Measurements from ENCODE around the gene FRMD5. TPM values are rescaled to one million over a fixed set of nuclear protein-coding genes. Genes with fewer than 3 reads are reported as not detected.

FRMD5 gene
- total RNA-seq, 2 experiments from 2014 or later, result 0.15 TPM; not detected in 1

DNA sequence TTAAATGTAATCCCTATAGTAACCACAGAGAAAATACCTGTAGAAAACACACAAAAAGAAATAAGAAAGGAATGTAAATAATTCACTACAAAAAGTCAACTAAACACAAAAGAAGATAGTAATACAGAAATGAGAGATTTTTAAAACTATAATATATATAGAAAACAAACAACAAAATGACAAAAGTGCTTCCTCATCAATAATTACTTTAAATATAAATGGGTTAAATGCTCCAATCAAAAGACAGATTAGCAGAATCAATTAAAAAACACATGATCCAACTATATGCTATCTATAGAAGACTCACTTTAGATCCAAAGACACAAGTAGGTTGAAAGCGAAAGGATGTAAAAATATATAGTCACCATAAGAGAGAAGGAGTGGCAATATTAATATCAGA, 45.8 kb downstream of the FRMD5 start:
- no peak overlapping the region for H3K27ac Mint-ChIP-seq
- H3K27me3 Mint-ChIP-seq, result peaks cover 36% of the 10 kb centered on the region
- H3K36me3 Mint-ChIP-seq (ENCODE audit: low read depth), result no peaks in the 10 kb centered on the region
- H3K4me3 Mint-ChIP-seq, result no peak overlapping the region
- DNase-seq, result no peak
- H3K9me3 Mint-ChIP-seq, result no peaks in the 10 kb centered on the region
- ChIA-PET POLR2A (no interaction called here), CTCF (no interaction called here)
- H3K4me1 Mint-ChIP-seq, result no peaks in the 10 kb centered on the region

GRCh38 chr15:44148580-44148979, 46.5 kb downstream of the FRMD5 start:
- no peak overlapping the region for H3K4me3 Mint-ChIP-seq
- no peaks in the 10 kb centered on the region for H3K9me3 Mint-ChIP-seq
- no peaks in the 10 kb centered on the region for H3K4me1 Mint-ChIP-seq
- peaks cover 36% of the 10 kb centered on the region for H3K27me3 Mint-ChIP-seq
- no peak overlapping the region for H3K27ac Mint-ChIP-seq
- CTCF ChIA-PET, result no interaction called here
- POLR2A ChIA-PET, result no interaction called here
- no peak for DNase-seq
- no peaks in the 10 kb centered on the region for H3K36me3 Mint-ChIP-seq (ENCODE audit: low read depth)

DNA sequence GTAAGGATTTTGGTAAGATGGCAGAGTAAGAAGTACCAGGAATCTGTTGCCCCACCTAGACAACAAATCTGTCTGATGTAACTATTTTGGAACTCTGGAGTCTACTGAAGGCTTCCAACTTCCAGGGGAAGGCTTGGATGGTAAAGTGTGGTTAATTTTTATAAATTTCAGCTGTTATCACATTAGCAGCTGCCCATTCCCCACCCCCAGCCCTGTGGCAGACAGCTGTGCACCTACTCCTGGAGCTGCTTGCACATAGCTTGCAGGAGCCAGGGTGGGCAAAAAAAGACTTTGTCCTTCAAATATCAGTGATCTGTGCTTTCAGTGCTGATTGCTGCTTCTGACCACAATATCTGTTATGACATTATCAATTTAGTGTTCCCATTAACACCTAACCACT, 47.4 kb downstream of the FRMD5 start:
- CTCF ChIA-PET, result no interaction called here
- H3K36me3 Mint-ChIP-seq (ENCODE audit: low read depth), result no peaks in the 10 kb centered on the region
- H3K4me3 Mint-ChIP-seq, result no peak overlapping the region
- no peak for DNase-seq
- POLR2A ChIA-PET, result no interaction called here
- no peaks in the 10 kb centered on the region for H3K4me1 Mint-ChIP-seq
- no peaks in the 10 kb centered on the region for H3K9me3 Mint-ChIP-seq
- H3K27me3 Mint-ChIP-seq, result peaks cover 27% of the 10 kb centered on the region
- H3K27ac Mint-ChIP-seq, result no peak overlapping the region

GRCh38 chr15:44145495-44145894, 49.6 kb downstream of the FRMD5 start:
- Mint-ChIP-seq H3K36me3 (ENCODE audit: low read depth) (no peaks in the 10 kb centered on the region), H3K4me1 (no peaks in the 10 kb centered on the region), H3K9me3 (no peaks in the 10 kb centered on the region), H3K4me3 (no peak overlapping the region), H3K27me3 (peaks cover 28% of the 10 kb centered on the region), H3K27ac (no peak overlapping the region)
- DNase-seq, result no peak
- ChIA-PET CTCF (no interaction called here), POLR2A (no interaction called here)

GRCh38 chr15:44144992-44145391, 50.1 kb downstream of the FRMD5 start:
- H3K4me1 Mint-ChIP-seq, result no peaks in the 10 kb centered on the region
- no peaks in the 10 kb centered on the region for H3K9me3 Mint-ChIP-seq
- ChIA-PET CTCF (no interaction called here), POLR2A (no interaction called here)
- no peak for DNase-seq
- H3K4me3 Mint-ChIP-seq, result no peak overlapping the region
- peaks cover 27% of the 10 kb centered on the region for H3K27me3 Mint-ChIP-seq
- no peak overlapping the region for H3K27ac Mint-ChIP-seq
- H3K36me3 Mint-ChIP-seq (ENCODE audit: low read depth), result no peaks in the 10 kb centered on the region

- Mint-ChIP-seq H3K27me3 (peaks cover 23% of the 10 kb centered on the region), H3K36me3 (ENCODE audit: low read depth) (no peaks in the 10 kb centered on the region), H3K4me3 (no peak overlapping the region), H3K4me1 (no peaks in the 10 kb centered on the region), H3K27ac (no peak overlapping the region), H3K9me3 (no peaks in the 10 kb centered on the region)
- ChIA-PET POLR2A (no interaction called here), CTCF (interaction anchor here (0.6 to 1.4 kb wide), 2 partner anchors 19 to 846 kb away, joined by 3 to 5 read pairs; no protein-coding TSS in a partner anchor)
- DNase-seq, result no peak
Observed at GRCh38 chr15:44144184-44144583, 50.9 kb downstream of the FRMD5 start.

GRCh38 chr15:44137750-44138149, 57.3 kb downstream of the FRMD5 start:
- no peaks in the 10 kb centered on the region for H3K36me3 Mint-ChIP-seq (ENCODE audit: low read depth)
- no peak overlapping the region for H3K27ac Mint-ChIP-seq
- DNase-seq, result no peak
- no peak overlapping the region for H3K4me3 Mint-ChIP-seq
- H3K9me3 Mint-ChIP-seq, result no peaks in the 10 kb centered on the region
- ChIA-PET POLR2A (no interaction called here), CTCF (no interaction called here)
- H3K4me1 Mint-ChIP-seq, result no peaks in the 10 kb centered on the region
- H3K27me3 Mint-ChIP-seq, result peaks cover 4% of the 10 kb centered on the region

DNA sequence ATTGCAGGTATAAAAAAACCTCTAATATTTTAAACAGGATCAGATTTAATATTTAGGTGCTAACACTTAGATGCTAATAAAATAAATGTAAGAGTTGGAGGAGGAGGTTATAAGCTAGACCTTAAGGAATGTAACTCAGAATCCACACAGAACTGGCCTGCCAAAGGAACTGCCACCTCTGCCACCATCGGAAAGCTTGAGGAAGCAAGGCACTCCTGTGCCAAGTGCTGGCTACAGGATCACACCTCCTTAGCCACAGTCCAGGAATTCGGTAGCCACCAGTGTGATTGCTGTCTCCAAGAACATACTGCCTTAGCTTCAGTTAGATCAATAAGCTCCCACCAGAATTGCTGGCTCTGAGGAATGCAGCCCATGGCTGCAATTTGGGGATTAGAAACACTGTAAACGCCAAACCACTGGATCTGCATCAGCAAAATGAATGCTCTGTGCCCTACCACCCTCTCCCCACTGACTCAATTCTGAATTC, 58.0 kb downstream of the FRMD5 start:
- H3K4me1 Mint-ChIP-seq, result no peaks in the 10 kb centered on the region
- POLR2A ChIA-PET, result no interaction called here
- no peak for DNase-seq
- H3K9me3 Mint-ChIP-seq, result no peaks in the 10 kb centered on the region
- CTCF ChIA-PET, result no interaction called here
- no peak overlapping the region for H3K4me3 Mint-ChIP-seq
- H3K36me3 Mint-ChIP-seq (ENCODE audit: low read depth), result no peaks in the 10 kb centered on the region
- H3K27me3 Mint-ChIP-seq, result peaks cover 4% of the 10 kb centered on the region
- H3K27ac Mint-ChIP-seq, result no peak overlapping the region

- Mint-ChIP-seq H3K4me3 (no peak overlapping the region), H3K9me3 (no peaks in the 10 kb centered on the region), H3K4me1 (no peaks in the 10 kb centered on the region), H3K27ac (no peak overlapping the region), H3K36me3 (ENCODE audit: low read depth) (no peaks in the 10 kb centered on the region), H3K27me3 (peaks cover 22% of the 10 kb centered on the region)
- POLR2A ChIA-PET, result no interaction called here
- CTCF ChIA-PET, result no interaction called here
- DNase-seq, result no peak
Observed at GRCh38 chr15:44132057-44132456, 63.0 kb downstream of the FRMD5 start.

- Mint-ChIP-seq H3K9me3 (no peaks in the 10 kb centered on the region), H3K36me3 (ENCODE audit: low read depth) (no peaks in the 10 kb centered on the region), H3K4me3 (no peak overlapping the region), H3K27ac (no peak overlapping the region), H3K4me1 (no peaks in the 10 kb centered on the region), H3K27me3 (peaks cover 28% of the 10 kb centered on the region)
- DNase-seq, result no peak
- POLR2A ChIA-PET, result no interaction called here
- CTCF ChIA-PET, result no interaction called here
Observed at GRCh38 chr15:44130778-44131177, 64.3 kb downstream of the FRMD5 start.

GRCh38 chr15:44129911-44130310, 65.2 kb downstream of the FRMD5 start:
- Mint-ChIP-seq H3K27ac (no peak overlapping the region), H3K4me3 (no peak overlapping the region)

DNA sequence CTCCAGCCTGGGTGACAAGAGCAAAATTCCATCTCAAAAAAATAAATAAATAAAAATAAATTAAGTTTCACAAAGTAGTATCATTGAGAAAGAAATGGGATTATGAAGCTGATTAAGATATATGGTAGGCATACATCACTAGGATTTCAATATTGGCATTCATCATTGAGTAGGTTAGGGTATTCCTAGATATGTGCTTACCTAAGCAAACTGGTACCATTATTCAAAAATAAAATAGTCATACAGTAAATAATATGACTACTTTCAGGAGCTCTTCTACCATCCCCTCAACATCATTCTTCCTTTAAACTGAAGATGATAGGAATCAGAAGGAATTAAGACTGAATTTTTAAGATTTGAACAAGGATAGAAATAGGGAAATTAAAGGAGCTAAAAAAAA, 66.6 kb downstream of the FRMD5 start:
- H3K4me1 Mint-ChIP-seq, result no peaks in the 10 kb centered on the region
- H3K27me3 Mint-ChIP-seq, result peaks cover 33% of the 10 kb centered on the region
- H3K9me3 Mint-ChIP-seq, result no peaks in the 10 kb centered on the region
- ChIA-PET CTCF (no interaction called here), POLR2A (no interaction called here)
- no peaks in the 10 kb centered on the region for H3K36me3 Mint-ChIP-seq (ENCODE audit: low read depth)
- no peak overlapping the region for H3K4me3 Mint-ChIP-seq
- no peak overlapping the region for H3K27ac Mint-ChIP-seq
- no peak for DNase-seq

More at GRCh38 chr15:44129911-44130310, 65.2 kb downstream of the FRMD5 start:
- Mint-ChIP-seq H3K27me3 (peaks cover 33% of the 10 kb centered on the region), H3K4me1 (no peaks in the 10 kb centered on the region), H3K9me3 (no peaks in the 10 kb centered on the region), H3K36me3 (ENCODE audit: low read depth) (no peaks in the 10 kb centered on the region)
- ChIA-PET POLR2A (no interaction called here), CTCF (no interaction called here)
- DNase-seq, result no peak

GRCh38 chr15:44125879-44126278, 69.2 kb downstream of the FRMD5 start:
- no peaks in the 10 kb centered on the region for H3K36me3 Mint-ChIP-seq (ENCODE audit: low read depth)
- no peaks in the 10 kb centered on the region for H3K4me1 Mint-ChIP-seq
- POLR2A ChIA-PET, result no interaction called here
- no peak overlapping the region for H3K27ac Mint-ChIP-seq
- CTCF ChIA-PET, result no interaction called here
- H3K9me3 Mint-ChIP-seq, result no peaks in the 10 kb centered on the region
- H3K27me3 Mint-ChIP-seq, result peaks cover 32% of the 10 kb centered on the region
- H3K4me3 Mint-ChIP-seq, result no peak overlapping the region
- DNase-seq, result no peak

GRCh38 chr15:44102675-44103254, 92.3 kb downstream of the FRMD5 start:
- Mint-ChIP-seq H3K36me3 (ENCODE audit: low read depth) (no peaks in the 10 kb centered on the region), H3K4me1 (no peaks in the 10 kb centered on the region), H3K27ac (no peak overlapping the region), H3K4me3 (no peak overlapping the region), H3K27me3 (peaks cover 35% of the 10 kb centered on the region), H3K9me3 (no peaks in the 10 kb centered on the region)
- ChIA-PET CTCF (interaction anchor here (0.5 kb wide), 1 partner anchor 228 kb away, joined by 3 read pairs; no protein-coding TSS in a partner anchor), POLR2A (no interaction called here)
- no peak for DNase-seq
